ENCODE results near the gene WDR18. TPM values are rescaled to one million over a fixed set of nuclear protein-coding genes. Genes with fewer than 3 reads are reported as not detected.
A peak's percentile ranks its signal among the peaks of the same experiment; 100 is the strongest.

WDR18 gene
- total and polyA plus RNA-seq, 2 of the 8 experiments (the other 6 are each of a cell fraction or from before 2014, with no cell fraction given): 87.7 to 177 TPM

DNA sequence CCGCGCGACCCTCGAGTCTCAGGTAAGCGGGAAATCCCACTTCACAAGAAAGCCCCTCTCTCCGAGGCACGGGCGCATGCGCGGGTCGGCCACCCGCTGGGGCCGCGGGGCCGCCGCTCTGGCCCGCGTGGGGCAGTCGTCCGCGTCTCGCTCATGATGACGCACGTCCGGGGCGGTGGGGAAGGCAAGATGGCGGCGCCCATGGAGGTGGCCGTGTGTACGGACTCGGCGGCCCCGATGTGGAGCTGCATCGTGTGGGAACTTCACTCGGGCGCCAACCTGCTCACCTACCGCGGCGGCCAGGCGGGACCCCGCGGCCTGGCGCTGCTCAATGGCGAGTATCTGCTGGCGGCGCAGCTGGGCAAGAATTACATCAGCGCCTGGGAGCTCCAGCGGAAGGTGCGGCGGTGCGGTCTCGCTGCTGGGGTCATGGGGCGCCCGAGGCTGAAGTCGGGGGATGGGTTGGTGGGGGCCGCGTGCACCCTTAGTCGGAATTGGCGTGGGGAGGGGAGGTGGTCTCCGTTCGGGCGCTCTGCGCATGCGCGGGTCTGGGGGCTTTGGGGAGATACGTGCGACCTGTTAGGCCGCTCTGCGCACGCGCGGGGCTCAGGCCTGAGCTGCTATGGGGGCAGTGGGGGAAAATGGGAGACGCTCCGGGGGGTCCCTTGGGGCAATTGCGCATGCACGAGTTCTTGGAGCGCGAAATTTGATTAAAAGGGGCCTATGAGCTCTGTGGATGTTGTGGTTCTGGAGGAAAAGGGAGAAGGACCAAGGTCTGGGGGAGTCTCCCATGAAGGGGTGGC, at the start of gene WDR18 (continued):
- TF ChIP-seq CBX5 (IDR thresholded peaks at IDR 0.05; ENCODE audit: low read depth, low read length) (no peak), SP1 (IDR thresholded peaks at IDR 0.05; ENCODE audit: low read depth, low read length) (peak; percentile 24; the same call in 1 of the 2 replicates), BACH1 (IDR thresholded peaks at IDR 0.05; ENCODE audit: low read length) (peak; percentile 76), EGR1 (IDR thresholded peaks at IDR 0.05; ENCODE audit: borderline replicate concordance, low read depth, low read length) (no peak), TAF1 (IDR thresholded peaks at IDR 0.05; ENCODE audit: low read depth, low read length) (peak; percentile 91), ATF2 (IDR thresholded peaks at IDR 0.05; ENCODE audit: low read length) (no peak), SP2 (IDR thresholded peaks at IDR 0.05; ENCODE audit: low read length) (no peak), NRF1 (IDR thresholded peaks at IDR 0.05; ENCODE audit: low read depth, low read length) (peak; percentile 94), EP300 (IDR thresholded peaks at IDR 0.05; ENCODE audit: borderline replicate concordance in 1 of 2, low read depth in 2 of 2, low read length in 2 of 2) (no peak)
- TF ChIP-seq, protein P1, sequence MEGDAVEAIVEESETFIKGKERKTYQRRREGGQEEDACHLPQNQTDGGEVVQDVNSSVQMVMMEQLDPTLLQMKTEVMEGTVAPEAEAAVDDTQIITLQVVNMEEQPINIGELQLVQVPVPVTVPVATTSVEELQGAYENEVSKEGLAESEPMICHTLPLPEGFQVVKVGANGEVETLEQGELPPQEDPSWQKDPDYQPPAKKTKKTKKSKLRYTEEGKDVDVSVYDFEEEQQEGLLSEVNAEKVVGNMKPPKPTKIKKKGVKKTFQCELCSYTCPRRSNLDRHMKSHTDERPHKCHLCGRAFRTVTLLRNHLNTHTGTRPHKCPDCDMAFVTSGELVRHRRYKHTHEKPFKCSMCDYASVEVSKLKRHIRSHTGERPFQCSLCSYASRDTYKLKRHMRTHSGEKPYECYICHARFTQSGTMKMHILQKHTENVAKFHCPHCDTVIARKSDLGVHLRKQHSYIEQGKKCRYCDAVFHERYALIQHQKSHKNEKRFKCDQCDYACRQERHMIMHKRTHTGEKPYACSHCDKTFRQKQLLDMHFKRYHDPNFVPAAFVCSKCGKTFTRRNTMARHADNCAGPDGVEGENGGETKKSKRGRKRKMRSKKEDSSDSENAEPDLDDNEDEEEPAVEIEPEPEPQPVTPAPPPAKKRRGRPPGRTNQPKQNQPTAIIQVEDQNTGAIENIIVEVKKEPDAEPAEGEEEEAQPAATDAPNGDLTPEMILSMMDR (IDR thresholded peaks at IDR 0.05; ENCODE audit: control extremely low read depth in 1 of 3, insufficient read depth in 1 of 3, low read depth in 1 of 3, low read length in 3 of 3): no peak

Measured in H1 (cell line).